HepG2 (cell line): ENCODE data around the gene KCNAB3. TPM values are rescaled to one million over a fixed set of nuclear protein-coding genes. Genes with fewer than 3 reads are reported as not detected.
A peak's percentile ranks its signal among the peaks of the same experiment; 100 is the strongest.

Source experiments
- HNF4G ChIP-seq, 2 experiments: sonication (generic) in 1 of 2; formaldehyde crosslinking in 1 of 2; IDR thresholded peaks; 2 replicates each; pipeline versions ENCODE4 v1.4.0 to v1.6.1; 2011 to 2020; ENCODE audit warnings: borderline replicate concordance in 2 of 2, low read depth in 2 of 2, mild to moderate bottlenecking in 2 of 2, low read length in 1 of 2, missing genetic modification reagents in 1 of 2, moderate library complexity in 1 of 2
- MTA3 ChIP-seq: sonication (generic); formaldehyde crosslinking; IDR thresholded peaks from 2 replicates; pipeline ENCODE4 v1.4.0; 2020; ENCODE audit warnings: missing genetic modification reagents
- RBM22 ChIP-seq: fragments of 200-400 bp; formaldehyde crosslinking; optimal IDR thresholded peaks from 2 replicates; pipeline ENCODE3; 2017; ENCODE audit warnings: mild to moderate bottlenecking, low read length, moderate library complexity
- TFAP4 ChIP-seq: sonication (generic); IDR thresholded peaks from 2 replicates; pipeline ENCODE4 v1.6.1; 2016; ENCODE audit warnings: low read depth, borderline replicate concordance
- ZNF232 ChIP-seq: sonication (generic); formaldehyde crosslinking; IDR thresholded peaks from 2 replicates; pipeline ENCODE4 v1.4.0; 2020; ENCODE audit warnings: missing genetic modification reagents, borderline replicate concordance
- ZNF407 ChIP-seq: sonication (generic); formaldehyde crosslinking; IDR thresholded peaks from one replicate; pipeline ENCODE4 v1.5.1; 2020; ENCODE audit warnings: mild to moderate bottlenecking, missing genetic modification reagents; ENCODE audit errors: not compliant biosample characterization
- ZNF619 ChIP-seq: sonication (generic); formaldehyde crosslinking; IDR thresholded peaks from 2 replicates; pipeline ENCODE4 v1.4.0; 2020; ENCODE audit warnings: mild to moderate bottlenecking, missing genetic modification reagents
- ZNF672 ChIP-seq: sonication (generic); formaldehyde crosslinking; IDR thresholded peaks from 2 replicates; pipeline ENCODE4 v1.8.1; 2022; ENCODE audit warnings: missing genetic modification reagents
- ZNF841 ChIP-seq: sonication (generic); formaldehyde crosslinking; IDR thresholded peaks from 2 replicates; pipeline ENCODE4 v1.8.1; 2023; ENCODE audit warnings: missing genetic modification reagents, borderline replicate concordance
- polyA plus RNA-seq, 8 experiments: library from polyadenylated mRNA; depleted of rRNA in 3 of 8; stranded (reverse) in 7 of 8; unstranded in 1 of 8; fragments of >200 nt; fragmentation: Illumina TruSeq in 4 of 8; extraction: Trizol in 4 of 8; gene quantifications; 2 replicates each; pipeline versions ENCODE4 v1.2.1 to v1.2.3, GENCODE V29; 2011 to 2016; ENCODE audit warnings: low read depth in 4 of 8, missing spikeins in 1 of 8, mixed read lengths in 1 of 8; ENCODE audit not compliant: insufficient read depth in 1 of 8
- total RNA-seq, 5 experiments: library from RNA; depleted of rRNA; stranded (reverse); fragments of >200 nt; fragmentation: Illumina TruSeq; extraction: Trizol; gene quantifications; 2 replicates each; pipeline ENCODE4 v1.2.3, GENCODE V29; 2016; ENCODE audit warnings: low read depth in 1 of 5
- TF ChIP-seq, protein P1 (sequence below): sonication (generic); formaldehyde crosslinking; IDR thresholded peaks from 2 replicates; pipeline ENCODE4 v1.4.0; 2020; ENCODE audit warnings: mild to moderate bottlenecking, missing genetic modification reagents
- TF ChIP-seq, protein P2 (sequence below): IDR thresholded peaks from 2 replicates; pipeline ENCODE4 v1.4.0; 2020; ENCODE audit warnings: mild to moderate bottlenecking, missing genetic modification reagents

The KCNAB3 gene
- total and polyA plus RNA-seq, 2 of the 13 experiments (the other 11 are each of a cell fraction or from before 2014, with no cell fraction given): 0.29 to 0.88 TPM

- TF ChIP-seq ZNF232 (CRISPR knock-in tag): 0 out of 2 replicates have a peak, but pooled peaks have one; percentile 57
- no peak for TF ChIP-seq TFAP4
- TF ChIP-seq, protein P1, sequence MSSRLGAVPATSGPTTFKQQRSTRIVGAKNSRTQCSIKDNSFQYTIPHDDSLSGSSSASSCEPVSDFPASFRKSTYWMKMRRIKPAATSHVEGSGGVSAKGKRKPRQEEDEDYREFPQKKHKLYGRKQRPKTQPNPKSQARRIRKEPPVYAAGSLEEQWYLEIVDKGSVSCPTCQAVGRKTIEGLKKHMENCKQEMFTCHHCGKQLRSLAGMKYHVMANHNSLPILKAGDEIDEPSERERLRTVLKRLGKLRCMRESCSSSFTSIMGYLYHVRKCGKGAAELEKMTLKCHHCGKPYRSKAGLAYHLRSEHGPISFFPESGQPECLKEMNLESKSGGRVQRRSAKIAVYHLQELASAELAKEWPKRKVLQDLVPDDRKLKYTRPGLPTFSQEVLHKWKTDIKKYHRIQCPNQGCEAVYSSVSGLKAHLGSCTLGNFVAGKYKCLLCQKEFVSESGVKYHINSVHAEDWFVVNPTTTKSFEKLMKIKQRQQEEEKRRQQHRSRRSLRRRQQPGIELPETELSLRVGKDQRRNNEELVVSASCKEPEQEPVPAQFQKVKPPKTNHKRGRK (CRISPR knock-in tag): no peak
- TF ChIP-seq ZNF672: no peak
- no peak for TF ChIP-seq HNF4G (IDR thresholded peaks at IDR 0.05; ENCODE audit: borderline replicate concordance, low read depth, low read length)
- no peak for TF ChIP-seq HNF4G (CRISPR knock-in tag; IDR thresholded peaks at IDR 0.05; ENCODE audit: borderline replicate concordance, low read depth)
- TF ChIP-seq, protein P2, sequence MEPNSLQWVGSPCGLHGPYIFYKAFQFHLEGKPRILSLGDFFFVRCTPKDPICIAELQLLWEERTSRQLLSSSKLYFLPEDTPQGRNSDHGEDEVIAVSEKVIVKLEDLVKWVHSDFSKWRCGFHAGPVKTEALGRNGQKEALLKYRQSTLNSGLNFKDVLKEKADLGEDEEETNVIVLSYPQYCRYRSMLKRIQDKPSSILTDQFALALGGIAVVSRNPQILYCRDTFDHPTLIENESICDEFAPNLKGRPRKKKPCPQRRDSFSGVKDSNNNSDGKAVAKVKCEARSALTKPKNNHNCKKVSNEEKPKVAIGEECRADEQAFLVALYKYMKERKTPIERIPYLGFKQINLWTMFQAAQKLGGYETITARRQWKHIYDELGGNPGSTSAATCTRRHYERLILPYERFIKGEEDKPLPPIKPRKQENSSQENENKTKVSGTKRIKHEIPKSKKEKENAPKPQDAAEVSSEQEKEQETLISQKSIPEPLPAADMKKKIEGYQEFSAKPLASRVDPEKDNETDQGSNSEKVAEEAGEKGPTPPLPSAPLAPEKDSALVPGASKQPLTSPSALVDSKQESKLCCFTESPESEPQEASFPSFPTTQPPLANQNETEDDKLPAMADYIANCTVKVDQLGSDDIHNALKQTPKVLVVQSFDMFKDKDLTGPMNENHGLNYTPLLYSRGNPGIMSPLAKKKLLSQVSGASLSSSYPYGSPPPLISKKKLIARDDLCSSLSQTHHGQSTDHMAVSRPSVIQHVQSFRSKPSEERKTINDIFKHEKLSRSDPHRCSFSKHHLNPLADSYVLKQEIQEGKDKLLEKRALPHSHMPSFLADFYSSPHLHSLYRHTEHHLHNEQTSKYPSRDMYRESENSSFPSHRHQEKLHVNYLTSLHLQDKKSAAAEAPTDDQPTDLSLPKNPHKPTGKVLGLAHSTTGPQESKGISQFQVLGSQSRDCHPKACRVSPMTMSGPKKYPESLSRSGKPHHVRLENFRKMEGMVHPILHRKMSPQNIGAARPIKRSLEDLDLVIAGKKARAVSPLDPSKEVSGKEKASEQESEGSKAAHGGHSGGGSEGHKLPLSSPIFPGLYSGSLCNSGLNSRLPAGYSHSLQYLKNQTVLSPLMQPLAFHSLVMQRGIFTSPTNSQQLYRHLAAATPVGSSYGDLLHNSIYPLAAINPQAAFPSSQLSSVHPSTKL (CRISPR knock-in tag): peak; percentile 26; the same call in 1 of the 2 replicates
- no peak for TF ChIP-seq ZNF619 (CRISPR knock-in tag)
- TF ChIP-seq ZNF407 (CRISPR knock-in tag): no peak
- no peak for TF ChIP-seq MTA3 (CRISPR knock-in tag)
- no peak for TF ChIP-seq ZNF841
- TF ChIP-seq RBM22: no peak
Measured at GRCh38 chr17:7931709-7932482, 2.2 kb upstream of the KCNAB3 start, which contains the start of the genes CNTROB and TRAPPC1 (continued).
